Mesendoderm (in vitro differentiated cells): ENCODE measurements around the gene MCEMP1.
A peak's percentile ranks its signal among the peaks of the same experiment; 100 is the strongest.

Source experiments
- DNase-seq: peaks from one replicate; pipeline ENCODE4 v3.0.0; 2013
- H2AK5ac ChIP-seq: 2 replicates; pipeline ENCODE4 v1.6.1; 2013; ENCODE audit warnings: low read length, inconsistent platforms
- H2BK120ac ChIP-seq: 2 replicates; pipeline ENCODE4 v1.6.1; 2013; ENCODE audit warnings: low read depth, mild to moderate bottlenecking, low read length, moderate library complexity, mixed read lengths
- H2BK15ac ChIP-seq: replicated peaks from 2 replicates; pipeline ENCODE4 v1.6.1; 2013; ENCODE audit warnings: low read depth, mild to moderate bottlenecking, moderate library complexity
- H2BK5ac ChIP-seq: 2 replicates; pipeline ENCODE4 v1.6.1; 2013; ENCODE audit warnings: low read length, inconsistent platforms
- H3K18ac ChIP-seq: 2 replicates; pipeline ENCODE4 v1.6.1; 2013; ENCODE audit warnings: mild to moderate bottlenecking, low read length, mixed read lengths
- H3K23ac ChIP-seq: one replicate; pipeline ENCODE4 v1.6.1; 2013; ENCODE audit warnings: low read length
- H3K27ac ChIP-seq: 2 replicates; pipeline ENCODE4 v1.5.1; 2013; ENCODE audit warnings: low read depth, mild to moderate bottlenecking, inconsistent platforms, low read length, moderate library complexity
- H3K27me3 ChIP-seq: 2 replicates; pipeline ENCODE4 v1.6.1; 2013; ENCODE audit warnings: low read length, control low read depth, mild to moderate bottlenecking, inconsistent platforms; ENCODE audit not compliant: insufficient read depth, poor library complexity
- H3K36me3 ChIP-seq: 2 replicates; pipeline ENCODE4 v1.6.1; 2013; ENCODE audit warnings: low read length, inconsistent platforms; ENCODE audit not compliant: control insufficient read depth, insufficient read depth
- H3K4ac ChIP-seq: one replicate; pipeline ENCODE4 v1.6.1; 2013; ENCODE audit warnings: low read depth, mild to moderate bottlenecking, low read length, moderate library complexity
- H3K4me1 ChIP-seq: 2 replicates; pipeline ENCODE4 v1.6.1; 2013; ENCODE audit warnings: low read depth, low read length, inconsistent platforms; ENCODE audit not compliant: control insufficient read depth
- H3K4me2 ChIP-seq: 2 replicates; pipeline ENCODE4 v1.6.1; 2013; ENCODE audit warnings: low read length
- H3K4me3 ChIP-seq: 2 replicates; pipeline ENCODE4 v1.5.1; 2013; ENCODE audit warnings: mild to moderate bottlenecking, low read length
- H3K56ac ChIP-seq: one replicate; pipeline ENCODE4 v1.6.1; 2013; ENCODE audit warnings: low read length
- H3K79me1 ChIP-seq: 2 replicates; pipeline ENCODE4 v1.6.1; 2013; ENCODE audit warnings: low read length, inconsistent platforms
- H3K79me2 ChIP-seq: 2 replicates; pipeline ENCODE4 v1.6.1; 2013; ENCODE audit warnings: mild to moderate bottlenecking, low read length; ENCODE audit not compliant: control insufficient read depth, insufficient read depth
- H3K9ac ChIP-seq: 2 replicates; pipeline ENCODE4 v1.6.1; 2013; ENCODE audit warnings: low read length, inconsistent platforms
- H4K5ac ChIP-seq: one replicate; pipeline ENCODE4 v1.6.1; 2013; ENCODE audit warnings: low read length
- H4K8ac ChIP-seq: one replicate; pipeline ENCODE4 v1.6.1; 2013; ENCODE audit warnings: low read depth, mild to moderate bottlenecking, control low read depth, low read length, moderate library complexity
- WGBS: extraction: QIAGEN DNeasy Blood & Tissue Kit; methylation state at CpG from one replicate; pipeline ENCODE4 v1.1.7; 2013; ENCODE audit warnings: low lambda C conversion rate, missing lambda C conversion rate; ENCODE audit not compliant: insufficient coverage; ENCODE audit errors: extremely low coverage; 5-methylcytosine and 5-hydroxymethylcytosine counted together

Gene MCEMP1

GRCh38 chr19:7632340-7633203, 44.3 kb upstream of the MCEMP1 start:
- H2BK5ac ChIP-seq: no peak overlapping the region
- no peak overlapping the region for H3K4ac ChIP-seq
- H3K36me3 ChIP-seq: no peaks in the 10 kb centered on the region
- H3K4me3 ChIP-seq: no peak overlapping the region
- H2BK15ac ChIP-seq: no peak overlapping the region
- H4K5ac ChIP-seq: no peak overlapping the region
- H3K23ac ChIP-seq: no peak overlapping the region
- no peak overlapping the region for H3K27ac ChIP-seq
- no peak for DNase-seq
- no peak overlapping the region for H3K4me2 ChIP-seq
- H3K27me3 ChIP-seq: no peaks in the 10 kb centered on the region
- no peak overlapping the region for H2BK120ac ChIP-seq
- peaks cover 18% of the 10 kb centered on the region for H3K79me1 ChIP-seq
- H4K8ac ChIP-seq: no peak overlapping the region
- no peak overlapping the region for H3K18ac ChIP-seq
- H2AK5ac ChIP-seq: no peak overlapping the region
- H3K9ac ChIP-seq: no peak overlapping the region
- peaks cover 28% of the 10 kb centered on the region for H3K79me2 ChIP-seq
- H3K4me1 ChIP-seq: peaks cover 1% of the 10 kb centered on the region
- H3K56ac ChIP-seq: no peak overlapping the region
- WGBS: no CpG with 5 or more reads among the region's 40 CpGs

- no CpG with 5 or more reads among the region's 2 CpGs for WGBS
Observed at GRCh38 chr19:7633698-7634097, 43.2 kb upstream of the MCEMP1 start, which contains the start of gene PCP2. TSS of gene PCP2 (minus strand) at chr19:7633719. CDS start at chr19:7633457, 262 bp downstream.

GRCh38 chr19:7635670-7636069, 41.2 kb upstream of the MCEMP1 start:
- peaks cover 4% of the 10 kb centered on the region for H3K79me1 ChIP-seq

More at GRCh38 chr19:7633698-7634097, 43.2 kb upstream of the MCEMP1 start, which contains the start of gene PCP2:
- no peak within 1 kb of the TSS for H3K23ac ChIP-seq
- no peak within 1 kb of the TSS for H3K56ac ChIP-seq
- no peak within 1 kb of the TSS for H4K8ac ChIP-seq
- H3K9ac ChIP-seq: no peak within 1 kb of the TSS
- peaks cover 13% of the 10 kb centered on the region for H3K79me1 ChIP-seq
- no peak within 1 kb of the TSS for H3K27ac ChIP-seq
- H4K5ac ChIP-seq: no peak within 1 kb of the TSS
- H3K4ac ChIP-seq: no peak within 1 kb of the TSS
- H3K27me3 ChIP-seq: no peaks in the 10 kb centered on the region
- H3K18ac ChIP-seq: no peak within 1 kb of the TSS
- H2BK5ac ChIP-seq: no peak within 1 kb of the TSS
- H3K4me2 ChIP-seq: no peak within 1 kb of the TSS
- H3K36me3 ChIP-seq: no peaks in the 10 kb centered on the region
- H2BK120ac ChIP-seq: no peak within 1 kb of the TSS
- H2BK15ac ChIP-seq: no peak within 1 kb of the TSS
- DNase-seq: no peak
- peaks cover 1% of the 10 kb centered on the region for H3K4me1 ChIP-seq
- H3K4me3 ChIP-seq: no peak within 1 kb of the TSS
- no peak within 1 kb of the TSS for H2AK5ac ChIP-seq
- peaks cover 16% of the 10 kb centered on the region for H3K79me2 ChIP-seq

GRCh38 chr19:7636317-7636690, 40.6 kb upstream of the MCEMP1 start:
- Histone ChIP-seq H3K79me2 (no peaks in the 10 kb centered on the region), H3K36me3 (no peaks in the 10 kb centered on the region), H3K79me1 (peaks cover 4% of the 10 kb centered on the region), H3K4ac (no peak overlapping the region), H2AK5ac (no peak overlapping the region), H3K23ac (no peak overlapping the region), H3K27ac (no peak overlapping the region), H3K4me3 (no peak overlapping the region), H4K5ac (no peak overlapping the region), H2BK120ac (no peak overlapping the region), H3K9ac (no peak overlapping the region), H3K18ac (no peak overlapping the region), H3K56ac (peak overlapping the region; percentile 69), H4K8ac (no peak overlapping the region), H2BK15ac (no peak overlapping the region), H3K4me1 (no peaks in the 10 kb centered on the region), H3K4me2 (no peak overlapping the region), H3K27me3 (no peaks in the 10 kb centered on the region), H2BK5ac (no peak overlapping the region)
- DNase-seq: no peak
- WGBS: no CpG with 5 or more reads among the region's 16 CpGs

More at GRCh38 chr19:7635670-7636069, 41.2 kb upstream of the MCEMP1 start:
- Histone ChIP-seq H2BK5ac (no peak overlapping the region), H2BK15ac (no peak overlapping the region), H3K36me3 (no peaks in the 10 kb centered on the region), H3K9ac (no peak overlapping the region), H4K5ac (no peak overlapping the region), H3K4me1 (no peaks in the 10 kb centered on the region), H2BK120ac (no peak overlapping the region), H2AK5ac (no peak overlapping the region), H3K18ac (no peak overlapping the region), H3K27ac (no peak overlapping the region), H3K4me2 (no peak overlapping the region), H3K4ac (no peak overlapping the region), H3K27me3 (no peaks in the 10 kb centered on the region), H3K4me3 (no peak overlapping the region), H3K79me2 (peaks cover 2% of the 10 kb centered on the region), H3K23ac (no peak overlapping the region), H3K56ac (no peak overlapping the region), H4K8ac (no peak overlapping the region)
- no peak for DNase-seq
- WGBS: no CpG with 5 or more reads among the region's 6 CpGs

- peak; percentile 89 for DNase-seq
- peak within 1 kb of the TSS; percentile 67 for H4K8ac ChIP-seq
- no peak within 1 kb of the TSS for H2AK5ac ChIP-seq
Observed at GRCh38 chr19:7636691-7637373, 40.1 kb upstream of the MCEMP1 start, which contains the start of gene STXBP2. TSS of gene STXBP2 (plus strand) at chr19:7637110. CDS start at chr19:7637150, 40 bp downstream.

More at GRCh38 chr19:7636691-7637373, 40.1 kb upstream of the MCEMP1 start, which contains the start of gene STXBP2:
- WGBS: no CpG with 5 or more reads among the region's 61 CpGs
- Histone ChIP-seq H3K27me3 (no peaks in the 10 kb centered on the region), H3K4me1 (no peaks in the 10 kb centered on the region), H2BK120ac (peak within 1 kb of the TSS; percentile 16), H3K18ac (peak within 1 kb of the TSS; percentile 51), H3K56ac (peak within 1 kb of the TSS; percentile 73), H4K5ac (no peak within 1 kb of the TSS), H3K27ac (no peak within 1 kb of the TSS), H3K4me2 (peak within 1 kb of the TSS; percentile 24), H3K4me3 (peak within 1 kb of the TSS; percentile 21), H3K4ac (peak within 1 kb of the TSS; percentile 71), H2BK15ac (no peak within 1 kb of the TSS), H3K79me2 (no peaks in the 10 kb centered on the region), H3K79me1 (peaks cover 2% of the 10 kb centered on the region), H3K9ac (peak within 1 kb of the TSS; percentile 58), H3K36me3 (no peaks in the 10 kb centered on the region), H3K23ac (no peak within 1 kb of the TSS), H2BK5ac (no peak within 1 kb of the TSS)
